ENCODE measurements around the gene CD52.

DNA sequence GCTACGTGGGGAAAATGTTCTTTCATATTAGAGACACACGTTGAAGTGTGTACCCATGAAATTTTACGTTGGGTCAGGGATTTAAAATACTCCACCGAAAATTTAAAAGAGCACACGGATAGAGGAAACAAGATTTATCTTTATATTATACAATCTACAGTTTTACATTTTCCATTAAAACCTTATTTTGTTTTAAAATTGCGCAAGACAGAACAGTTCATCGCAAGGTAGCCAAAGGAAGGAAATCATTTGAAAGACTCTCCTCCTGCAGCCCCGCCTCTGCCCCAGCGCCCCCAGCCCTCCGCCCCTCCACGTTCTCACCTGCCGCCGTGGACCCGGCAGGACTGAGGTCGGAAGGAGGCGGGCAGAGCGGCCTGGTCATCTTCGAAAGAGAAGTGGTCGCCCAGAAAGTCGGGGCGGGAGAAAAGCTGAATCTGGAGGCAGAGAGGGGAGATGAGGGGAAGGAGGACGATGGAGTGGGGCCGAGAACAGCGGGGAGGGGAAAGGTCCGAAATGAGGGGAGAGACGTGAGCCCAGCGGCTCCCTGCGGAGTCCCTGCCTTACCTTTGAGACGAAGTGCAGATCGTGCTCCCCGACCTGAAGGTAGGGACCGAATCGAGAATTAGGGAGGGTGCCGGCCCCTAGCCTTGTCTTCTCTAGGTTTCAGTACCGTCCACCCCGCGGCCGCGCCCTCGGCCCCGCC lies 18.2 kb downstream of the CD52 start:
- TF ChIP-seq POLR2A (IDR thresholded peaks at IDR 0.05): peak in 1 of 4 donors; percentile 7
- TF ChIP-seq, protein P1, sequence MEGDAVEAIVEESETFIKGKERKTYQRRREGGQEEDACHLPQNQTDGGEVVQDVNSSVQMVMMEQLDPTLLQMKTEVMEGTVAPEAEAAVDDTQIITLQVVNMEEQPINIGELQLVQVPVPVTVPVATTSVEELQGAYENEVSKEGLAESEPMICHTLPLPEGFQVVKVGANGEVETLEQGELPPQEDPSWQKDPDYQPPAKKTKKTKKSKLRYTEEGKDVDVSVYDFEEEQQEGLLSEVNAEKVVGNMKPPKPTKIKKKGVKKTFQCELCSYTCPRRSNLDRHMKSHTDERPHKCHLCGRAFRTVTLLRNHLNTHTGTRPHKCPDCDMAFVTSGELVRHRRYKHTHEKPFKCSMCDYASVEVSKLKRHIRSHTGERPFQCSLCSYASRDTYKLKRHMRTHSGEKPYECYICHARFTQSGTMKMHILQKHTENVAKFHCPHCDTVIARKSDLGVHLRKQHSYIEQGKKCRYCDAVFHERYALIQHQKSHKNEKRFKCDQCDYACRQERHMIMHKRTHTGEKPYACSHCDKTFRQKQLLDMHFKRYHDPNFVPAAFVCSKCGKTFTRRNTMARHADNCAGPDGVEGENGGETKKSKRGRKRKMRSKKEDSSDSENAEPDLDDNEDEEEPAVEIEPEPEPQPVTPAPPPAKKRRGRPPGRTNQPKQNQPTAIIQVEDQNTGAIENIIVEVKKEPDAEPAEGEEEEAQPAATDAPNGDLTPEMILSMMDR (IDR thresholded peaks at IDR 0.05): no peak
